ENCODE data around the gene HSPA1A.
"Not testable (repeated sequence)": the region's sequence is repeated elsewhere in the genome, so short reads cannot be mapped to it uniquely, and the experiment has no call there.

The HSPA1A gene

DNA sequence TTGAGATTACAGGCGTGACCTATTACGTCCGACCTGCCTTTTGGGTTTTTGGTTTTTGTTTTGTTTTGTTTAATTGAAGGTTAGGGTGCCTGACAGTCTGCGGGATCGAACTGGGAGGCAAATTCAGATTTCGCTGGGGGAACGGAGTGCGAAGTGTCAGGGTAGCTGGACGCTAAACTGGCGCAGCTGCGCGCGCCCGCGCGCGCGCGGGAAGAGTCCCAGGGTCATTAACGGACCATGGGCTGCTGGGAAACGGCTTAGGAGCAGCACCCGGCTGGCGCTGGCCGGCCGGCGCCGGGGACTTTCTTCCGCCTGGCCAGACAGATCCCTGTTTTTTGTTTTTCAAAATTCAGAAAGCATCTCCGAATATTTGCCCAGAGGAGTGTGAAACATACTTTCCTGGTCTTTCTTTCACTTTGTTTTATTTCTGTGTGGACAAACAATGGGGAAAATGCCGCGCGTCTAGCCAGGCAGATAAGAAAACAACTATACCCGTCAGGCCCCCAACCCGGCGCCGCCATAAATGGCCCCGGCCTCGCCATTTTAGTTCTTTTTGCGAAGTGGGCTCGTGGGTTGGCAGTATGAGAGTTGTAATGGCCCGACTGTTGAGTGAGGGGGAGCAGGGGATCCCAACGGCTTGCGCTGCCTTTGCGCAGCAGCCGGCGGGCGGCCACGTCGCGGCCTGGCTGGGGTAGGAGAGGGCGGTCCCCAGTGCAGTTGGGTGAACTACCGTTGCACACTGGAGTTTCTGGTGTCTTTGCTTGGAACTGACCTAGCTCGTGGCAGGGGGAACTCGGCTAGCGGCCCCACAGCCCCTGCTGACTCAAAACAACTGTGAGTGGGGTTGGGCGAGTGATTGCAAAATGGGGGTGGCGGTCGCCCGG is 19.3 kb downstream of the HSPA1A start:
- DNase-seq (ENCODE audit: low spot score): peak; percentile 92
- no peak for FAIRE-seq

DNA sequence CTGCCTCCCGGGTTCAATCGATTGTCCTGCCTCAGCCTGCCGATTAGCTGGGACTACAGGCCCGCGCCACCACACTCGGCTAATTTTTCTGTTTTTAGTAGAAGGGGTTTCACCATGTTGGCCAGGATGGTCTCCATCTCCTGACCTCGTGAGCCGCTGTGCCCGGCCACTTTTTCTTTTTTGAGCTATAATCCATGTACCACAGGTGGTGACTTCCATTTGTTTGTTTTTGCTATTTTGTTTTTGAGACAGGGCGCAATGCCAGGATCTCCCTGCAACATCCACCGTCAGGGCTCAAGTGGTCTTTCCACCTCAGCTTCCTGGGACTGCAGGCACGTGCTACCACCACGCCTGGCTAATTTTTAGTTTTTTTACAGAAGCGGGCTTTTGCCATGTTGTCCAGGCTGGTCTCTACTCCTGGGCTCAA is 20.7 kb downstream of the HSPA1A start:
- no peak for FAIRE-seq
- no peak for DNase-seq (ENCODE audit: low spot score)

DNA sequence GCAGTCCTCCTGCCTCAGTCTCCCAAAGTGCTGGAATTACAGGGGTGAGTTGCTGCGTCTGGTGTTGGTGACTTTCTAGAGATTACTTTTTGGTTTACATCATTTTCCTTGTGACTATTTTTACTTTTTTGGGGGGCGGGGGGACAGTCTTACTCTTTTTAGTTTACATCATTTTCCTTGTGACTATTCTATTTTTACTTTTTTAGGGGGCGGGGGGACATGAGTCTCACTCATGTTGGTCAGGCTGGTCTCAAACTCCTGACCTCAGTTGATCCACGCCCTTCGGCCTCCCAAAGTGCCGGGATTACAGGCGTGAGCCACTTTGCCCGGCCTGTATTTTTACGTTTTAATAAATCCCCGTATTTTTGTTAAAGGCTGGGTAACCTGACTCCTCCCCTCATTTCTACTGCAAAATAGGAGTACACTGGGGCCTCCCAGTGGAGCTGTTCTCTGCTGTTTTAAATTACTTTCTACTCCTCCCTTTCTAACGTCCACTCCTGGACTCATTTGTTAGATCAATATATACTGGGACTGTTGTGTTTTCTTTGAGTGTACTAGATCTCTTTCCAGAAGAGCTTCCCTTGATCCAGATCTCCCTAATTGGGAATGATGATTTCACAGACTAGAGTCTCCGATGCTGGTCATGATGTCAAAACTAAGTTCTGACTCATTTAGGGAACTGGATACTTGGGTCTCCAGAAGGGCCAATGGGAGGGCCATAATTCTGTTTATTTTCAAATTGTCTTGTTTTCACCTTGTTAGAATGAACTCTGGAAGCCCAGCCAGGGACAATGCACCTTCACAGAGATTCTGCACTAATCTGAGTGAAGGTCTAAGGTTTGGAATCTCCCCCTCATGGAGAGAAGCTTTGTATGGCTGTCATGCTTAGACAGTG is 21.4 kb downstream of the HSPA1A start:
- FAIRE-seq: no peak
- no peak for DNase-seq (ENCODE audit: low spot score)

DNA sequence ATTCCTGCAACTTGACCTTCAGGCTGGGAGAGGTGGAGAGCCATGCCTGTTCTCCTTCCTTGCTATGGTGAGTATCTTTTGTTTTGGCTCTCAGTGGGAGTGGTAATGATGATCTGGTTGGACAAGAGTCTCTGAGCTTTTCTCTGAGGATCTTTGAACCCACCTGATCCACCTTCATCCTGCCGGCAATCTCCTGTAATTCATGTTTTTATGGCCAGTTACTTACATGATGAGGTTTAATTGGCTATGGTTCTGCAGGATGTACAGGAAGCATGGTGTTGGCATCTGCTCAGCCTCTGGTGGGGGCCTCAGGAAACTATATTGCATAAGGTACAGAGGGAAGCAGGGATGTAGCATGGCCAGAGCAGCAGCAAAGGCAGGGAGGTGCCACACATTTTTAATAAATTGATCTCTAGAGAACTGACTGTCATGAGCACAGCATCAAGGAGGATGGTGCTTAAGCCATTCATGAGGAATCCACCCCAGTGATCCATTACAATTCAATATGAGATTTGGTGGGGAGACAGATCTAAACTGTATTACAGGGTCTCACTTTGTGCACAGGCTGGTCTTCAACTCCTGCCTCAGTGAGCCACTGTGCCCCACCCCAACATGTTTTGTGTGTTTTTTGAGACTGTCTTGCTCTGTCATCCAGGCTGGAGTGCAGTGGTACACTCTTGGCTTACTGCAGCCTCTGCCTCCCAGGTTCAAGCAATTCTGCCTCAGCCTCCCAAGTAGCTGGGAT is 22.2 kb downstream of the HSPA1A start:
- DNase-seq (ENCODE audit: low spot score) (no peak), FAIRE-seq (no peak)

DNA sequence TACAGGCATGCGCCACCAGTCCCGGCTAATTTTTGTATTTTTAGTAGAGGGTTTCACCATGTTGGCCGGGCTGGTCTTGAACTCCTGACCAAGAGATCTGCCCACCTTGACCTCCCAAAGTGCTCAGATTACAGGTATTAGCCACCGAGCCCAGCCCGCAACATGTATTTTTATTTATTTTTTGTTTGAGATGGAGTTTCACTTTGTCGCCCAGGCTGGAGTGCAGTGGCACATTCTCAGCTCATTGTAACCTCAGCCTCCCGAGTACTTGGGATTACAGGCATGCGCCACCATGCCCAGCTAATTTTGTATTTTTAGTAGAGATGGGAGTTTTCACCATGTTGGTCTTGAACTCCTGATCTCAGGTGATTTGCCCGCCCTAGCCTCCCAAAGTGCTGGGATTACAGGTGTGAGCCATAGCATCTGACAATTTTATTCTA is 22.8 kb downstream of the HSPA1A start:
- not testable (repeated sequence) for FAIRE-seq; DNase-seq (ENCODE audit: low spot score)

DNA sequence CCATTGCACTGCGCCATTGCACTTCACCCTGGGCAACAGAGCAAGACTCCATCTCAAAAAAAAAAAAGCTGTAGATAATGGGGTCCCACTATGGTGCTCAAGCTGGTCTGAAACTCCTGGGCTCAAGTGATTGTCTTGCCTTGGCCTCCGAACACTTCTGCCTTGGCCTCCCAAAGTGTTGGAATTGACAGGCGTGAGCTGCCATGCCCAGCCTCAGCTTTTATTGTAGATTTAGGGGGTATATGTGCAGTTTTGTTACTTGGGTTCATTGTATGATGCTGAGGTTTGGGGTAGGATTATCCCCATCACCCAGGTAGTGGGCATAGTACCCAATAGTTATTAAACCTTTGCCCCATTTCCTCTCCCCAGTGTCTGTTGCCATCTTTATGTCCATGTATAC is 23.6 kb downstream of the HSPA1A start:
- DNase-seq (ENCODE audit: low spot score): no peak
- no peak for FAIRE-seq

DNA sequence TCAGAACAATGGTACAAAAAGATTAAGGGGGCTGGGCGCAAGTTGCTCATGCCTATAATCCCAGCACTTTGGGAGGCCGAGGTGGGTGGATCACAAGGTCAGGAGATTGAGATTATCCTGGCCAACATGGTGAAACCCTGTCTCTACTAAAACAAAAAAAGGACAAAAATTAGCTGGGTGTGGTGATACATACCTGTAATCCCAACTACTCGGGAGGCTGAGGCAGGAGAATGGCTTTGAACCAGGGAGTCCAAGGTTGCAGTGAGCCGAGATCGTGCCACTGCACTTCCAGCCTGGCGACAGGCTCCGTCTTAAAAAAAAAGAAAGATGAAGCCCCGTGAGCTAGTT is 24.4 kb downstream of the HSPA1A start:
- not testable (repeated sequence) for DNase-seq (ENCODE audit: low spot score); FAIRE-seq

DNA sequence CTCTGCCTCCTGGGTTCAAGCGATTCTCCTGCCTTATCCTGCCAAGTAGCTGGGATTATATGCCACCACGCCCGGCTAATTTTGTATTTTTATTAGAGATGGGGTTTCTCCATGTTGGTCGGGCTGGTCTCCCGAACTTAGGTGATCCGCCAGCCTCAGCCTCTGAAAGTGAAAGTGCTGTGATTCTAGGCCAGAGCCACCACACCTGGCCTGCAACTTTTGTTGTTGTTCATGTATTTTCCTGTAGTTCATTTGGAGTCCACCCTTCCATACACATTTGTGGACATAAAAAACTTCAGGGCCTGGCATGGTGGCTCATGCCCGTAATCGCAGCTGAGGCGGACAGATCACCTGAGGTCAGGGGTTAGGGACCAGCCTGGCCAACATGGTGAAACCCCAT is 26.7 kb downstream of the HSPA1A start:
- FAIRE-seq (no peak), DNase-seq (ENCODE audit: low spot score) (no peak)

DNA sequence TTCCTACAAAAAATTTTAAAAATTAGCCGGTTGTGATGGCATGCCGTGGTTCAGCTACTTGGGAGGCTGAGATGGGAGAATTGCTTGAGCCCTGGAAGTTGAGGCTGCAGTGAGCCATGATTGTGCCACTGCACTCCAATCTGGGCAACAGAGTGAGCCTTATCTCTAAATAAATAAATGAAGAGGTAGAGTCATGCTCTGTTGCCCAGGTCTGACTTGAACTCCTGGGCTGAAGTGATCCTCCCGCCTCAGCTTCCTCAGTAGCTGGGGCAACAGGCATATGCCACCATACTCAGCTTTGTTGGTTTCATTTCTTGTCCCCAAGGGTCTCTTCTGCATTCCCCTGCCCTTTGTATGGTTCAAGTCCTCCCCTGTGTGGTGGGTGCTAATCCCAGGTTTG is 29.2 kb downstream of the HSPA1A start:
- DNase-seq (ENCODE audit: low spot score) (no peak), FAIRE-seq (no peak)

DNA sequence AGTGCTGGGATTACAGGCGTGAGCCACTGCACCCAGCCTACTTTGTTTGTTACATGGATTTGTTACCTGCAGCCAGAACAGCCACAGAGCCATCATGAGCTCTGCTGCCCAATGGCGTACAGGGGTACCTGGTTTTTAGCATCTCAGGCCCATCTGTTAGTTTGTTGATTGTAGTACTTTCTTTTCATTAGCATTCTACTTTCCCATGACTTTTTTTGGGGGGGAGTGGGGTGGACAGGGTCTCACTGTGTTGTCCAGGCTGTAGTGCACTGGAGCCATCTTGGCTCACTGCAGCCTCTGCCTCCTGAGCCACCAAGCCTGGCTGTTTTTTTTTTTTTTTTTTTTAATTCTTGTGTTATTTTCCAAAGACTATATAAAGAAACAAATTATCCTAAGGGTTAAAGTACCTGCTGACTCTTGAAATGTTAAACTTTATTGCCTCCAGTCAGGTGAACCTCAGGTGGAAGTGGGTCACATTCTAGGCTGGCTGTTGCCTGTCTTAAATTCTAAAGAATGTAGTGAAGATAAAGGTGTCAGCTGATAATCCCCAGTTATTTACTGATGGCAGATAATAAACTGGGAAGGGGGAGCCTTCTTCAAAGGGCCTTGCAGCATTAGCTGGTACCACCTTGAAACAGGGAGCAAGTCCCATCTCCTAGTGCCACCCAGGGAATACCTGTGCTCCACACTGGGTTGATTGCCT is 32.1 kb downstream of the HSPA1A start:
- FAIRE-seq: no peak
- DNase-seq (ENCODE audit: low spot score): no peak

DNA sequence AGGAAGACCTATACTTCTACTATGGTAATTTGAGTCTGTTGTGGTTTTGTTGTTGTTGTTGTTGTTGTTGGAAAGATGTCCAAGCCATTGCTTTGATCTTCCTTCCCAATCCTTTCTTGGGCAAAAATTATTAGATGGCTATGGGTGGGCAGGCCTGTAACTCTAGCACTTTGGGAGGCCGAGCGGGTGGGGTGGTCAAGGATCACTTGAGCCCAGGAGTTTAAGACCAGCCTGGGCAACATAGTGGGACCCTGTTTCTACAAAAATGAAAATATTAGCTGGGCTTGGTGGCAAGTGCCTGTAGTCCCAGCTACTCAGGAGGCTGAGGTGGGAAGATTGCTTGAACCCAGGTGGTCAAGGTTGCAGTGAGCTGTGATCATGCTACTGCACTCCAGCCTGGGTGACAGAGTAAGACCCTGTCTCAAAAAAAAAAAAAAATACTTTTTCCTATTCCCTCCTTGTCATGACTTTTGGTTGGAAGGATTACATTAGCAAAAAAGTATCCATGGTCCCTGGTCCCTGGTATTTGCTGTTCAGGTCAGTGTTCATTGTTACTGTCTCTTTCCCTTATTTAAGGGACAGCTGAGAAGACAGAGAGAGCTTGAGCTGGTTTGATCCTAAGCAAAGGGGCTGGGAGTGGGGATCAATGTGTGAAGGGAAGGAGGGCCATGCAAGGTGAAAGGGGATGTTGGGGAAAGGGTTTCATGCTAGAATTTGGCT is 35.6 kb downstream of the HSPA1A start:
- FAIRE-seq (no peak), DNase-seq (ENCODE audit: low spot score) (no peak)

DNA sequence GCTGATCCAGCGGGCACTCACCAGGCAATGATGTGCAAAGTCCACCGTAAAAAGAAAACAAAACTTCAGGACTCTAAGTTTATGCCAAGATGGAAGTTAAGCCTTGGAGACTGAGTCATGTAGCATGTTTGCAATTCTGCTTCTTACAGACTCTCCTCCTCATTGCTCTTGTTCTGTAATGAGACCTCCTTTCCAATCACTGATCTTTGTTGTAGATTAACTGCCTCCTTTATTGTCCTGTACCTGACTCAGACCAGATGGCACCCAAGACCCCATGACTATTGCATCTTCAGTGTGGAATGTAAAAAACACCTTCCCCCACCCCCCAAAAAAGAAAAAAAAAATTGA is 36.1 kb downstream of the HSPA1A start:
- DNase-seq (ENCODE audit: low spot score) (no peak), FAIRE-seq (no peak)

DNA sequence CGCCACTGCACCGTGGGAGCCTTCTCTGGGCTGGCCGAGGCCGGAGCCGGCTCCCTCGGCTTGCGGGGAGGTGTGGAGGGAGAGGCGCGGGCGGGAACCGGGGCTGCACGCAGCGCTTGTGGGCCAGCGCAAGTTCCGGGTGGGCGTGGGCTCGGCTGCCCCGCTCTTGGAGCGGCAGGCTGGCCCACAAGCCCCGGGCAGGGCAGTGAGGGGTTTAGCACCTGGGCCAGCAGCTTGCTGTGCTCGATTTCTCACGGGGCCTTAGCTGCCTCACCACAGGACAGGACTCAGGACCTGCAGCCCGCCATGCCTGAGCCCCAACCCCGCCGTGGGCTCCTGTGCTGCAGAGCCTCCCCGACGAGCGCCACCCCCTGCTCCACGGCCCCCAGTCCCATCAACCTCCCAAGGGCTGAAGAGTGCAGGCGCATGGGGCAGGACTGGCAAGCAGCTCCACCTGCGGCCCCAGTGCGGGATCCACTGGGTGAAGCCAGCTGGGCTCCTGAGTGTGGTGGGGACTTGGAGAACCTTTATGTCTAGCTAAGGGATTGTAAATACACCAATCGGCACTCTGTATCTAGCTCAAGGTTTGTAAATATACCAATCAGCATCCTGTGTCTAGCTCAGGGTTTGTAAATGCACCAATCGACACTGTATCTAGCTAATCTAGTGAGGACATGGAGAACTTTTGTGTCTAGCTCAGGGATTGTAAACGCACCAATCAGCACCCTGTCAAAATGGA is 36.8 kb downstream of the HSPA1A start:
- not testable (repeated sequence) for FAIRE-seq; DNase-seq (ENCODE audit: low spot score)

DNA sequence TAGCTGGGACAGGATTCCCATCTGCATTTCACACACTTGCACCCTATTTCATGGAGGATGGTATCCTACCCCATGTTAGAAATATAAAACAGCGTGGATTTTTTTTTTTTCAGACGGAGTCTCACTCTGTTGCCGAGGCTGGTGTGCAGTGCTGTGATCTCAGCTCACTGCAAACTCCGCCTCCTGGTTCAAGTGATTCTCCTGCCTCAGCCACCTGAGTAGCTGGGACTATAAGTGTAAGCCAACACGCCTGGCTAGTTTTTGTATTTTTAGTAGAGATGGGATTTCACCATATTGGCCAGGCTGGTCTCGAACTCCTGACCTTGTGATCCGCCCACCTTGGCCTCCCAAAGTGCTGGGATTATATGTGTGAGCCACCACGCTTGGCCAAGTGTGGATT is 42.4 kb downstream of the HSPA1A start:
- DNase-seq (ENCODE audit: low spot score); FAIRE-seq: not testable (repeated sequence)

DNA sequence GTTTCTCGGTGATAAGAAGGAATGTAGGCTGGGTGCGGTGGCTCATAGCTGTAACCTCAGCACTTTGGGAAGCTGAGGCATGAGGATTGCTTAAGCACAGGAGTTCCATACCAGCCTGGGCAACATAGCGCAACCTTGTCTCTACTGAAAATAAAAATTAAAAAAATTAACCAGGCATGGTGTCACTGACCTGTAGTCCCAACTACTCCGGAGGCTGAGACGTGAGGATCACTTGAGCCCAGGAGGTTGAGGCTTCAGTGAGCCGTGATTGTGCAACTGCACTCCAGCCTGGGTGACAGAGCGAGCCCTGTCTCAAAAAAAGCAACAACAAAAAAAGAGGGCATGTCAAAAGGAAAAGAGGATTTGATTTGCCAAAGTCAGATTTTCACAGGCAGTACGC is 43.4 kb downstream of the HSPA1A start:
- no peak for FAIRE-seq

DNA sequence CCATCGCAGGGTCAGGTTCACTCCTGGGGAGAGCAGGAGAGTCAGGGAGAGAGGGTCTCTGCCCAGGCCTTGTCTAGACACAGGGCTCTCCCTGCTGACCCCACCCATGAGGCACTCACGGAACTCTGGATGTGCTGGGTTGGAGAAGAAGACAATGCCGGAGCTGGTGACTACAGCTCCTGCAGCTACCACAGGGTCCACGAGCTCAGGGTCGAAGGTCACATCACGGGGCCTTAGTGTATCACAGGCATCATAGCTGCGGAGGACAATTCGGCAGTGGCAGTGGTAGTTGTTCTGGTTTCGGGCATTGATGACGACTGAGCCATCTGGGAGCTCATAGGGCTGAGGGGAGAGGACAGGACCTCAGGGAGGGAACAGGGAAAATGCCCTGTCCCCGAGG is 44.6 kb downstream of the HSPA1A start:
- FAIRE-seq (no peak), DNase-seq (ENCODE audit: low spot score) (no peak)

More for the DNA sequence above, 43.4 kb downstream of the HSPA1A start:
- no peak for DNase-seq (ENCODE audit: low spot score)

DNA sequence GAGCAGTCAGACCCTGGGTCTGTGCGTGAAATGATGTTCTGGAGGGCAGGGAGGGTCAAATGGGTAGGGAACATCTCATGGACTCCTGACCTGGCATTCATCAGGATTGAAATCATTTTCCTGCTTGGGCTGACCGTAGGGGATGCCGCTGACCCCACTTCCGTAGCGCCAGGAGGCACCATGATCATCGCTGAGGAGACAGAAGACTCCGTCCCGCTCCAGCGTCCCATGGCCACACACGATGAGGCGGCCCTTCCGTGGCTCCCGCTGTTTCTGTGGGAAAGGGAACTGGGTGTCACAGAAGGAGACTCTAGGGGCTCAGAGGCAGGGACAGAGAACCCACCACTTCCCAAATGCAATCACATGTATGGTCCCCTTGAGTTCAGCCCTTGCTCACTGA is 45.0 kb downstream of the HSPA1A start:
- DNase-seq (ENCODE audit: low spot score): no peak
- FAIRE-seq: no peak

DNA sequence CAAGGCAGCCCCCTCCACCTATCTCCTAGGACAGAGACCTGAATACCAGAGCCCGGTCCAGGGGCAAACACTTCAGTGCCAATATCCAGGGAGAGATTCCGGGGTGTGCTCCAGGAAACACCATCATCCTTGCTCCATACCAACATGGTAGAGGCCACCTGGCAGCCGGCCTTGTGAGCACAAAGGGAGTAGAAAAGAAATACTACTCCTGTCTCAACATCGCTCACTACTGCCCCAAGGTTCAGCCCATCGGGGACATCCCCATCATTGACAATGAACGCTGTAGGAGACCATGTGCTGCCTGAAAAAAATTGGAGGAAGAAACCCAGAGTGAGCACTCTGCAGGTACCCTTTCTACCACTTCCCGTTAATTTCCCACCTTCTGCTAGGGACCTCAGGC is 45.8 kb downstream of the HSPA1A start:
- DNase-seq (ENCODE audit: low spot score) (no peak), FAIRE-seq (no peak)

DNA sequence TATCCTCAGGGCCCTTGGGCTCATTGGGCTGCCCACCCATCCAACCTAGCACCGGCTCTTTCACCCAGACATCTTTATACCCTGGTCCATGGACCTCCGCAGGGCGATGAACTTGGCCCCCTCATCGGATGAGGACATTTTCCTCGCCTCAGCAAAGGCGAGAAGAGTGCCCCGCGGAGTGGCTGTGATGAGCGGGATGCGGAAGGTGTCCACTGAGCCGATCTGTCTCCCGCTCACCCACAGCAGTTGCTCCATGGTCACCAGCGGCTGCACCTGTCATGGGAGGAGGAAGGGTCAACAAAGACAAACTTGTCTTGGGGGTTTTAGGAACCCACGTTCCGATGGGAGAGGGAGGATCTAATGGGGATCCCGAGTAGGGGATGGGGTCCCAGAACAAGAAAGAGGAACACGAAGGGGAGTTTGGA is 46.6 kb downstream of the HSPA1A start:
- FAIRE-seq (no peak), DNase-seq (ENCODE audit: low spot score) (no peak)
